ENCODE measurements around the gene IL36RN.

IL36RN gene

DNA sequence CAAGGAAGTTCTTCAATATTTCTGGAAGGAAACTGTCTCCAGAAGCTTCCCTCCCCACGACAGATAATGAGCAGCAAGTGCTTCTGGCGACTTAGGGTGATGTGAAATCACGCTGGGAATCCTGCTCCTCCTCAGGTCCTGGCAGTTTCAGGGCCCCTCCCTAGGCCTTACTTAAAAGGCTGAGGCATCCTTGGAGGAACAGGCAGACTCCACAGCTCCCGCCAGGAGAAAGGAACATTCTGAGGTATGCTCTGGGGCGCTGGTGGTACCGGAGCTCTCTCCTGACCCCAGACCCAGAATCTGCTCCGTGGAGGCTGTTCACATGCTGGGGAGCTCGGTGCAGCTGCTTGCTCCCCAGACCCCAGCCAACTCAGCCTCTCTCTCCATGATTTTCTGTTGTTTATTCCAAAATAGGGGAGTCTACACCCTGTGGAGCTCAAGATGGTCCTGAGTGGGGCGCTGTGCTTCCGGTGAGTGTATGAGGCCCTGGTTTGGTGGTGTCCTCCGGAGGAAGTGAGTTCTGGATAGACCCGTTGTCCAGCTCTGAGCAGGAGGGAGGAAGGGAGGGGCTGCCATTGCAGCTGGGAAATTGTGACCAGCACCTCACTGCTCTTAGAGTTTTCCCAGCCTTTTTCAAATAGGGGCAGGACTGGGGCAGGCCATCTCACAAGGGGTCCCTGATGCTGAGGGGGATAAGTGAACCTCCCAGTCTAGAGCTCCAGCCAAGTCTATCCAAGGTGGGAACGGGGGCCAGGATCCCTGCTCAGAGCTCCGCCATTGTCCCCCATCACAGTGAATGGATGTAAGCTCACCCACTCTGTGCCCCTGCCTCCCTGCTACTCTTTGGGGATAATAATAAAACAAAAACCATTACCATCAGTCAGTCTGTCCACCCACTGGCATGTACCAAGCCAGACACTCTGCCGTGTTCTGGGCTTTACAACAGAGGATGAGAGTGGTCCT, at the start of gene IL36RN:
Gene IL36RN (plus strand): TSS at position 201 of the 963 bp plus-strand sequence. CDS start 241 bp downstream, at position 442.
- no peak for DNase-seq

DNA sequence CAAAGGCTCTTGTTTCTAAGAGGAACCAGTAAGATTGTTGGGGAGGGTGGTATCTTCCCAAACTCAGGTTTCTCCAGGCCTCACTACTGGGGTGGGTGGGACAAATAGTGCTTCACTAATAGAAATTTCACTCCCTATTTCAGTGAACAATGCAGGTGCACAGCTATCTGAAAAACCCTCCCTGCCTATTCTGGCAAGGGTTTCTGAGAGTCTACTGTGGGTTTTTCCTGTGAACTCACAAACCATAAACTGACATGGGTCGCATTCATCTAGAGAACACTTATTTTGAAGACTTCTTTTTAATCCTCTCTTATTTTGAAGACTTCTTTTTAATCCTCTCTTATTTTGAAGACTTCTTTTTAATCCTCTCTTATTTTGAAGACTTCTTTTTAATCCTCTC, 49.4 kb upstream of the IL36RN start:
- no peak for DNase-seq

DNA sequence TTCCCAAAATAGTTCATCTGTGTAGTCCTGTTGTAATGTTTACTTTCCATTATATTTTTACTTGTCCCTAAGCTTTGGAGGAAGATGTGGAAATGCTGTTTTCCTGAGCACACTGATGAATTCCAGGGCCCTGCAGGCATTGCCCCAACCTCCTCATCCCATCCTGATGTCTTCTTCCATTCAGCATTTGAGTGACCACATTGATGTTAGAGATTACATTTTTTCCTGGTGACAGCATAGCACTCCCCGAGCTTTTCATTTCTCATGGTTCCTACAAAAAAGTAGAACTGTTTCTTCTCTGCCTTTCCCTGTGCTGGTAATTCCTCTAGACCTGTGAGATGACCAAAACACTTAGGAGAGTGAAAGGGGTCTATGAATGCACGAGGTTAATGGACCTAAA, 48.9 kb upstream of the IL36RN start:
- DNase-seq, result no peak

DNA sequence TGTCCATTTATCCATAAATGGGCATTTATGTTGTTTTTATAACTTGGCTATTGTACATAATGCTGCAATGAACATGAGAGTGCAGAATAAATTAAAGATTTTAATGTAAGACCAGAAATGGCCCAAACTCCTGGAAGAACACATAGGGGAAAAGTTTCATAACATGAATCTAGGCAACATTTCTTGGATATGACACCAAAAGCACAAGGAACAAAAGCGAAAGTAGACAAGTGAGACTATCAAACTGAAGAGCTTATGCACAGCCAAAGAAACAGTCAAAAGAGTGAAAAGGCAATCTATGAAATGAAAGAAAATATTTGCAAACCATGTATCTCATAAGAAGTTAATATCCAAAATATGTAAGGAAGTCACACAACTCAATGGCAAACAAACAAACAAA, 47.9 kb upstream of the IL36RN start:
- DNase-seq, result no peak

DNA sequence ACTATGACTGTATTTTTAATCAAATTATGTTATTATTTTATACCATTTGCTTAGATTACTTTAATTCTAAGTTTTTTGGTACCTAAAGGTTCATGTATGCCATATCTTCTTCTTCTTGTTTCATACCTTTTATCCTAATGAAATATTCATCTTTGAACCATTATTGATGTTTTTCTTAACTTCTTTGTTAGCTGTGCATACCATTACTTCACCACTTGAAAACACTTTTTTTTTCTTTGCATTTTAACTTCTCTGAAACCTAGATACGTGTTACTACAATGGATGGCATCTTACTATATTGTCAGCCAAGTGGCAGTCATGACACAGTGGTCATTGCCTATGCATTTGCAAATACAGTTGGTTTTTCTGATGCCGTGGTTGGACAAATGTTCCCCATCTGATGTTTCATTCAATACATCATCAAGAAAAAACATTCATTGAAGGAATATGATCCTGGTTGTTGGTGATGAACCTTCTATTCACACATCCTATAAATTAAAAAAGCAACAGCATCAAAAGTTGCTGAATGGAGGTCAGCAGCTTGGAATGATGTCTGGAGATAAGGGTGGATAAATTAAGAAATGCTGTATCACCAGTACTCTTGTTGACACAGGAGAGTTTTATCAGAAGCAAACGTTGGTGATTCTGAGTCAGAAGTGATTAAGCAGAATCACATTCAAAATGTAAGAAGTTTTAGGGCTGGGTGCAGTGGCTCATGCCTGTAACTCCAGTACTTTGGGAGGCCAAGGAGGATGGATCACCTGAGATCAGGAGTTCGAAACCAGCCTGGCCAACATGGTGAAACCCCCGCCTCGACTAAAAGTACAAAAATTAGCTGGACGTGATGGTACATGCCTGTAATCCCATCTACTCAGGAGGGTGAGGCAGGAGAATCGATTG, 46.3 kb upstream of the IL36RN start:
- no peak for DNase-seq

DNA sequence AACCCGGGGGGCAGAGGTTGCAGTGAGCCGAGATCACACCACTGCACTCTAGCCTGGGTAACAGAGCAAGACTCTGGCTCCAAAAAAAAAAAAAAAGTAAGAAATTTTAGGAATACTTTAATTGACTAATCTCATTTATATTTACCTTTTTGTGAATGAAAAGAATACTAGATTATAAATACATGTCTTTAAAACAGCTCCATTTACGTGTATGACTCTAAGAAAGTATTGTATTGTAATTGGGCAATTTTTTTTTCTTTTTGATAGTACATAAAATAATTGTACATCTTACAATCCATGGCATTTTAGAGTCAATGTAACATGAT, 45.7 kb upstream of the IL36RN start:
- DNase-seq, result no peak

DNA sequence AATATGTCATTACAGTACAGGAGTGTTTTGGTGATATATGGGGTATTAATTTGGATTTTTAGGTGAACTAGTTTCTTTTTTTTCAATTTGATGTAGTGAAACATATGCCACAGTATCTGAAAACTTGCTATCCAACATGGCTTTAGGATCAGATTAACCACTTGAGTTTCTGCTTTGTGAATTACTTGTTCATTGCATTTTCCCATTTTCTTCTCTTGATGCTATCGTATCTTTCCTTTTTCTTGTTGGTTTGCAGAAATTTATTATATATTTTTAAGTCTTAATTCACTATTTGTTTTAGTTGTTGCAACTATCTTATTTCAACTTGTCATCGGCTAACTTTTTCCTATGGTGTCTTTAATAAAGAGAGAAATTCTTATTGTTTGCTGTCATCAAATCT, 44.9 kb upstream of the IL36RN start:
- DNase-seq, result no peak

DNA sequence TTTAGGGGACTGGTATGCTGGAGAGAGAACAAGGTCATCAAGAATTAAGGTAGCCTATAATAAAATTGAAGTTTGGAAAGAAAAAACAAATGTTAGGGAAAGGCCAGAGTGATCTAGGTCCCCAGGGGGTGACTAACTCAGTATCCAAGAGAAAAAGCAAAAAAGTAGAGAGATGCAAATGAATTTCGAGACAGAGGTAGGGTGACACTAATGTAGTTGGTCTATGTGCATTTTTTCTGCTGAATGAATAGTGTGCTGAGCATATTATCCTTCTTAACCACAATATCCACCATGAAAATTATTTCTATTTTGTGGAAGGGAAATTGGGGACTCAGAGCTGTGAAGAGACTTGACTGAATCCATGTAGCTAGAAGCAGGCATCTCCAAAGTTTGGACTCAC, 44.0 kb upstream of the IL36RN start:
- no peak for DNase-seq

DNA sequence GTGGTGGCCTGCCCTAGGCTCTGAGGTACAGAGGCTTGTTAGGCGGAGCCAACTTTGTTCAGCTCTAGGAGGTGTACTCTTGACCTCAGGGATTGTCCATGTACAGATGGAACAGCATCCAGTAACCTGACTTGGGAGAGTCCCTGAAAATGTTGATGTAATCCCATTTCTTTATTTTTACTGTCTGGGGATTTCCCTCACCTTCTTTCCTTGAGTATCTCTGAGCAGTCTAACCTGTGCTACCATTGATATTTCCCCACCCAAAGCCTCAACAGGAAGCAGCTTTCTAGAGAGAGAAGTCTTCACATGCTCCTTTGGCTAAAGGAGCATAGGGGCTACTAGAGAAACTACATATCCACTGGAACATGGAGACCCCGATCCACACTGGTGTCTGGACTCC, 43.3 kb upstream of the IL36RN start:
- no peak for DNase-seq

DNA sequence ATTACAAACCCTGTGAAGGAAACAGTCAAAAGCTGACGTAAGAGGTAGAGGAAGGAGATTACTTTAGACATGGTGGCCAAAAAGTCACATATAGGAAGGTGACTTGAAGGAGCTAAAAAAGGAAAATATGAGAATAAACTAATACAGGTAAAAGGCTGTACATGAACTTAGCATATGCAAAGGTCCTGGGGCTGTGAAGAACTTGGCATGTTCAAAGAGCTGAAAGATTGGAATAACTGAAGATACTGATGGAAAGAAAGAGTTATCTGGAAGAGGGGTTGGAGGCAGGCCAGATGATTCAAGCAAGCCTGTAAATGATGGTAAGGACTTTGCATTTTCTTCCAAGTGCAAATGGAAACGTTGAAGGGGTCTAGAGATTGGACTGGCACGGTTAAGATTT, 40.5 kb upstream of the IL36RN start:
- DNase-seq, result no peak

DNA sequence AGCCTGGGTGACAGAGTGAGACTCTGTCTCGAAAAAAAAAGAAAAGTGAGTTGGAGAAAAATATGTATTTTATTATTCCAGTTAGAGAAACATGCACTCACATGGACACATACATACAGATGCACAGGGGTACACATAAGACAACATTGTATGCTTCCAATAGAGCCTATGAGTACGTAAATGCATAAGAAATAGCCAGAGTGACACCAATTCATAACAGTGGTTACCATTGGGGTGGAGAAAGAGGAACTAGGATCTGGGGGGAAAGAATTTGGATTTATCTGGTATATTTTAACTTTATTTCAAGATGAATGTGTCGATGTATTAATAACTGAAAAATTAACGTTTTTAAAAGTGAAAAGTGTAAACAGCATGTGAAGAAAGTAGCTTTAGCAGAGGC, 37.7 kb upstream of the IL36RN start:
- DNase-seq, result no peak

DNA sequence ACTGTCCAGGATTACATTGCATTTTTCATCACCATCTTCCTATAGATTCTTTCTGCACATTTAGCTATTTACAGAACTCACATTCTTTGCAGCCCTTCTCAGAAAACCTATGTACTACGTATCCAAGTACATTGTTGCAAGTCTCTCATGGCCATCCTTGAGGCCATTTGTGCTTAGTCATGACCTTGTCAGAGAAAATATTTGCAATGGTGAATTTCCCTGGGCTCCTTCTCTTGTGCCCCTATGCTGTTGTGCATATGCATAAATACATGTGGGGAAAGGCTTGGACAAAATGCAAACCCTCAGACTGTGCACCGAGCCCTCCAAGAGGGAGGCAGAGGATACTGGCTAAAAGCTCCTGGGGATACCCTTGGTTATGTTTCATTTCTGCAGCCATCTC, 34.2 kb upstream of the IL36RN start:
- DNase-seq, result no peak

DNA sequence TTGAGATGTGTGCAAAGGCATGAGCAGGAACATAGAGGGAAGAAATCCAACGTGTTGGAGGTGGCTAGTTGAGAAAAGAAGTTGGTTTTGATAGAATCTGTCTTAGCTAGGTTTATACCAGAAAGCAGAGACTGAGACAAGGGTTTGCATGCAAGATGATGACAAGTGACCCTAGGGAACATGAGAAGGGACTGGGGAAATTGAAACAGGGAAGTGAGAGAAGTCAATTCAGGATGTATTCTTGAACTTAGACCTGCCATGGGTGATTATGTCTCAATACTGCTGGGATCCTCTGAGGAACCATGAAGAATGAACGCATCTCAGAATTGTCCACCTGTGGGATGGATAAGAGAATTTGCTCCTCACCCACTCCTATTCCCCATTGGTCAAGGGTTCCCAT, 33.3 kb upstream of the IL36RN start:
- DNase-seq, result no peak

DNA sequence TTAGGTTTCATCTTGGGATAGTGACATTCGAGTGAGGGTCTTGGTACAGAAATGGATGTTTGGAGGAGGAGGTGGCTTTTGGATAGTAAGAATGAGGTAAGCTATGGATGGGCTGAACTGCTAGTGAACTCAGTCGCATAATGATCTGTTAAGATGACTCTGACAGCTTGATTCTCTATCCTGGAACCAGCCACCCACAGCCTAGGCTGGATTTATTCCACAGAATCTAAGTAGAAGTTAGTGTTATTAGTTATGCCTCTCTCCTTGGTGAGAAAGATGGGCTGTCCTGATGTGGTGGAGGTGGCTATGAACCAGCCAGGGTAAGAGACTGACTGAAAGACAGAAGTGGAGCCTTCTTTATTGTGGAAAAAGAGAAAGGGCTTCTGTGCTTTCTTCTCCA, 31.3 kb upstream of the IL36RN start:
- DNase-seq, result no peak

DNA sequence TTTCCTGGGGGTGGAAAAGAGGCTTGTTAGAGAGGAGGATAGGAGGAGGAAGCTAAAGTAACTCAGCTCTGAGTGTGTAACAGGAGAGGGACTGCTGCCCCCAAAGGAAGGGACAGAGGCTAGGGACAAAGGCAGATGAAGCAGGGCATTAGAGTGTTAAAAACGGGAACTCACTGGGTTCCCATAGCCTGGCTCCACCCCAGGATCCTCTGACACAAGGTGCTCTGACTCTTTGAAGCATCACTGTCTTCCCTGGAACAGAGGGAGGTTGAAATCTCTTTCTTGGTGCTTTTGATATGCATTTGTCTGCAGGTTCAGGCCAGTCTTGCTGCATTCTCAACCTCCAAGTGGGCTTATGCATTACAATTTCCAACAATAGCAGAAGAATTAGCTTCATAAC, 30.9 kb upstream of the IL36RN start:
- DNase-seq, result no peak

DNA sequence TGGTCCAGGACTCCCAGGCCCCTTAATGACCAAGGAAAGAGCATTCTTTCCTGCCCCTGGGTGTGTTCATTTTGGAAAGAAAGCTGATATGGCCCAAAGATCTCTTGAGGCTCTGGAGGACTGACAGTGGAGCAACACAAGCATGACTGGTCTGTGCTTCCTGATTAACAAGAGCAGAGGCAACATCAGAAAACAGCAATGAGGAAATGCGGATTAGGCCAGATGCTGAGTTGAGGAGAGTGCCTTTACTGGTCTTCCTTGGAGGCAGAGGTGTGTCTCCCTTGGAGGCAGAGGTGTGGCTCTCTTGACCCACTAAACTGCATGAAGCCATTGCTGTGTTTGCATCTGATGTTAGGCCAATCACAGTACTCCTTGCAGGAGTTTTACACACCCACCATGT, 26.3 kb upstream of the IL36RN start:
- DNase-seq, result no peak

DNA sequence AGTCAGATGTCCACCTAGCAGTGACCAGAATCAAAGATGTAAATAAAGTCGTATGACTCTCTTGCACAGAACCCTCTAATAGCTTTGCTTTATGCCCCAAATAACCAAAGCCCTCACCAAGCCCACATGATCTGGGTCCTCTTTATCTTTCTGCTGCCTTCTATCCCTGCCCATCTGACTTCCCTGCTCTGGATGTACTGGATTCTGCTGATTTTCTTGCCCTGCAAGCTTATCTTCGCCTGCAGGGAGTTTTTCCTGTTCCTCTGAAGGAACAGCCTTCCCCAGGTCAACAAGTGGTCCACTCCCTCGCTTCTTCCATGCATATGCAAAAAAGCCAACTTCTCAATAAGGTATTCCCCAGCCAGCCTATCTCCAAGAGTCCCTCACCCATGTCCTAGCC, 25.0 kb upstream of the IL36RN start:
- DNase-seq, result no peak

DNA sequence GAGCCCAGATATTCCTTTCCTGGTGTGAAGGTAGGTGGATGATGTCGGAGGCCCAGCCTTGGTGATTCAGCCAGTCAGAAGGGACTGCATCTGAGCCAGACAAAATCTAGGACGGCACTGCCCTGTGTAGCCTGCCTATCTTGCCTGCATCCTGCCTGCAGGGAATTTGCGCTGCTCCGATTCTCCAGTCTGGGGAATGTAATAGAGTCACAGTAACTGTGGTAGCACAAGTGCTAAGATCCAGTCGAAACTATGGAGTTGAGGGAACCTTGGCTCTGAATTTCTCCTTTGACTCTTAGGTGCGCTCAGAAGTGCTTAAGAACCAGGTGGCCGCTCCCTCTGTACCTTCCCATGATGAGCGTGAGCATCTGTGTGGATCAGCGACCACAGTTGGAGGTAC, 22.2 kb upstream of the IL36RN start:
- DNase-seq, result no peak

DNA sequence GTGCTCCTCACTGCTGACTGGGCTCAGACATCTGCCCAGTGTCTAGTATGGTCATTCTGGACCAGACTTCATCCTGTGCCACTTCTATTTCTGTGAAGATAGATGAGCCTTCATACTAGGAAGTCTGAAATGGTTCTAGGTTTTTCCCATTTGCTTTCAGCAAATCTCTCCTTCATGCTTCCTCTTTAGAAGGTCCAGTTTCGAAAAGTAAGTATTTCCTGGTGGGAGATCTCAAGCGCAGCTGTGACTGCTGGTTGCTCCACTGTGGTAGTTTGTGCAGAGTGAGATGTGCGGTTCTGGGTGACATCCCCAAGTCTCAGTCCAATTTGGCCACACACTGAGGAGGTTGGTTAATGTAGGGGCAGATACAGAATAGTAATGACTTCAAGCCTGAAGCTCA, 20.7 kb upstream of the IL36RN start:
- no peak for DNase-seq

DNA sequence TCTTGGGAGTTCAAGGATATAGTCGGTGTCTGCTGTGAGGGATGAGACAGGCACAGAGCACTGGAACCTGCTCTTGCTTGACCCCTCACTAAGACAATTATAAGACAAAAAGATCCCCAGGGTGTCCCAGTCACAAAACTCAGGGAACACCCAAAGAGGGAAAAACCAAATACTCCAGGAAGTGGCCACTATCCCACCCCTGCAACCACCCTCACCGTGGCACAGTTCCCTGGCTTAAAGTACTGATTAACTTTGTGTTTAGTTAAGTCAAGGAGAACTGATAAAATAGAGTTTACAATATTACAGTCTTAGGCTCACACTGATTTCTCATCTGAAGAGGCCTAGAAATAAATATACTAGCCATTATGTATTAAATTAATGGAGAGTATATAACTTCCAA, 19.8 kb upstream of the IL36RN start:
- no peak for DNase-seq

DNA sequence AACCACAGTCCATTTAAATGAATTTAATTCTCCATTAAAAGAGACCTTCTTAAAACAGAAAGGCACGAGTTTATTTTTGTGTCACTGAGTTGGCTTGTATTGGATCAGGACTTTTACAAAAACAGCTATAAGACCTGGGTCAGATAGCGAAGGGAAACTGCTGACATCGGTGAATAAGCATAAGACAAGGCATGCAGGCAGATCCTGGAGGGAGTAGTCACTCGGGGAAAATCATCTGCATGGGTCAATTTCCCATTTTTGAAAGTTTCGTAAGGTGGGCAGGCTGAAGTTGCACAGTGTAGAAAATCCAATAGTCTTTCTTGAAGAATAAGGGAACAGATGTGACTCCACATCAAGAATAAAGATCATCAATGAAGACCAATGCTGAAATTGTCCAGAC, 19.3 kb upstream of the IL36RN start:
- no peak for DNase-seq

DNA sequence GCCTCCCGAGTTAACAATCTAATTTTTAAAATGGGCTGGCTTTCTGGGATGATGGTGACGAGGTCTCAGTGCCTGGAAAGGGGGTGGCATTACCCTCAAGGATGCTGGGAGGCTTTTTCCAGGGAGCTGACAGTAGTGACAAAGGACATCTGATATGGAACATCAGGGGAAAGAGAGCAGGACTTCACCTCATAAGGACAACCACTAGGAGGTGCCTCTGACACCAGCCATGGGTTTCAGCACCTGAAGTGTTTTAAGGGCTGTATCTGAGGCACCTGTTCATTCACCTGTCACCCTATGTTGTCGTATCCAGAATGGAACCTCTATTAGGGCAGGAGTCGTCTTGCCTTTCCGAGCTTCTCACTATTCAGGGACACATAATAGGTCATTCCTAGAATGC, 17.1 kb upstream of the IL36RN start:
- no peak for DNase-seq

DNA sequence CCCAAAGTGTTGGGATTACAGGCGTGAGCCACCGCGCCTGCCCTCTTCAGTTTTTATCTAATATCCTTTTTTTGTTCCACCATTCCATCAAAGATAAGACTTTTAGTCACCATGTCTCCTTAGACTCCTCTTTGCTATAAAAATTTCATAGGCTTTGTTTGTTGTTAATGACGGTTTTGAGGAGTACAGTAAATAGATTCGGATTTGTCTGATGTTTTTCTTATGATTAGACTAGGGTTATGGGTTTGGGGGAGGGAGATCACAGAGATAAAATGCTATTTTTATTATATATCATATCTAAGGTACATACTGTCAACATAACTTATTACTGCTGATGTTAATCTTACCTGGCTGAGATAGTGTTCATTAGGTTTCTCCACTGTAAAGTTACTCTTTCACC, 12.5 kb upstream of the IL36RN start:
- DNase-seq, result no peak

Measured in stimulated activated CD4-positive, alpha-beta T cell treated with anti-CD3 and anti-CD28 coated beads, Interleukin-4, amount 100 ng/mL, for 4 hours (primary cell).